Thoracic aorta endothelial cell (primary cell): ENCODE results near the gene RC3H1. TPM values are rescaled to one million over a fixed set of nuclear protein-coding genes. Genes with fewer than 3 reads are reported as not detected.

Experiments used
- small RNA-seq: library from RNA; depleted of rRNA; stranded (forward); fragments of <200 nt; gene quantifications from one replicate; pipeline ENCODE3, GENCODE V24; 2012
- total RNA-seq: library from RNA; depleted of rRNA; stranded (reverse); fragments of >200 nt; gene quantifications from 2 replicates; pipeline ENCODE4 v1.2.3, GENCODE V29; 2012

RC3H1 gene, protein sequence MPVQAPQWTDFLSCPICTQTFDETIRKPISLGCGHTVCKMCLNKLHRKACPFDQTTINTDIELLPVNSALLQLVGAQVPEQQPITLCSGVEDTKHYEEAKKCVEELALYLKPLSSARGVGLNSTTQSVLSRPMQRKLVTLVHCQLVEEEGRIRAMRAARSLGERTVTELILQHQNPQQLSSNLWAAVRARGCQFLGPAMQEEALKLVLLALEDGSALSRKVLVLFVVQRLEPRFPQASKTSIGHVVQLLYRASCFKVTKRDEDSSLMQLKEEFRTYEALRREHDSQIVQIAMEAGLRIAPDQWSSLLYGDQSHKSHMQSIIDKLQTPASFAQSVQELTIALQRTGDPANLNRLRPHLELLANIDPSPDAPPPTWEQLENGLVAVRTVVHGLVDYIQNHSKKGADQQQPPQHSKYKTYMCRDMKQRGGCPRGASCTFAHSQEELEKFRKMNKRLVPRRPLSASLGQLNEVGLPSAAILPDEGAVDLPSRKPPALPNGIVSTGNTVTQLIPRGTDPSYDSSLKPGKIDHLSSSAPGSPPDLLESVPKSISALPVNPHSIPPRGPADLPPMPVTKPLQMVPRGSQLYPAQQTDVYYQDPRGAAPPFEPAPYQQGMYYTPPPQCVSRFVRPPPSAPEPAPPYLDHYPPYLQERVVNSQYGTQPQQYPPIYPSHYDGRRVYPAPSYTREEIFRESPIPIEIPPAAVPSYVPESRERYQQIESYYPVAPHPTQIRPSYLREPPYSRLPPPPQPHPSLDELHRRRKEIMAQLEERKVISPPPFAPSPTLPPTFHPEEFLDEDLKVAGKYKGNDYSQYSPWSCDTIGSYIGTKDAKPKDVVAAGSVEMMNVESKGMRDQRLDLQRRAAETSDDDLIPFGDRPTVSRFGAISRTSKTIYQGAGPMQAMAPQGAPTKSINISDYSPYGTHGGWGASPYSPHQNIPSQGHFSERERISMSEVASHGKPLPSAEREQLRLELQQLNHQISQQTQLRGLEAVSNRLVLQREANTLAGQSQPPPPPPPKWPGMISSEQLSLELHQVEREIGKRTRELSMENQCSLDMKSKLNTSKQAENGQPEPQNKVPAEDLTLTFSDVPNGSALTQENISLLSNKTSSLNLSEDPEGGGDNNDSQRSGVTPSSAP
- total RNA-seq = 39.6 and 42.1 TPM in 2 replicates

DNA sequence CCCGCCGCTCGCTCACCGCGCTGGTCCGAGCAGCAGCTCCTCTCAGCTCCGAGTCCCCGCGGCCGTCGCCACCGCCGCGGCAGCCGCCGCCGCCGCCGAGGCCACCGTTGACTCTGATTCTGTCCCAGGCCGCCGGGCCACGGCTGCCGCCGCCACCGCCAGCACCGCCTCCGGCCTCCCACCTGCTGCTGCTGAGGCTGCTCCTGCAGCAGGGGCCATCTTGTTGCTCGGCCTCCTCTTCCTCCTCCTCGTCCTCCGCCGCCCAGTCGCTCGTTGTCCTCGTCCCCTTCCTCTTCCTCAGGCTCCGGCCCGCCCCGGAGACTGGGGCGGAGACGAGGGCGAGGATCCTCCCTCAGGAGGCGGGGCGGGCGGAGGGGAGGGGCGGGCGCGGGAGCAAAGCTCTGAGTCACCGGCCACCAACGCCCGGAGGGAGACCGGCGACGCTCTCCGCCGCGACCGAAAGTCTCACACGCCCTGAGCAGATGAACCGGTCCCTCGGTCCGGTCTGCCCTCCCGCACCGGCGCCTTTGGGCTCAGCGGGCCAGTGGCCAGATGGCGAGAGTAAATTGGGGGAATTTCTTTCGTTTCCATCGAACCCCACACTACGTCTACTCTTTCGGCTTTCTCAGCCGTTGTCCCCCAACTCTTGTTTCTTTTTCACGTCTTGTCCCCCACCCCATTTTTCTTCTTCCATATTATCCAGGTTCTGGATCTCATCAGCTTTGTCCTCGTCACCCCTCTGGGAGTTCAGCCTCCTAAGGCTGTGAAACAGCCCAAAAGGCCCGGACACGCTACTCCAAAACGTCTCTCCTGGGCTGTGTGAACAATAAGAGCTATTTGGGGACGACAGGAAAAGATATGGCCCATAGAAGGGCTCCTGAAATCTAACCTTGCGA is at the start of gene RC3H1:
Gene RC3H1, minus strand, starts transcription at position 278 of the 896 bp plus-strand sequence. CDS start 29,372 bp downstream, outside the sequence.

DNA sequence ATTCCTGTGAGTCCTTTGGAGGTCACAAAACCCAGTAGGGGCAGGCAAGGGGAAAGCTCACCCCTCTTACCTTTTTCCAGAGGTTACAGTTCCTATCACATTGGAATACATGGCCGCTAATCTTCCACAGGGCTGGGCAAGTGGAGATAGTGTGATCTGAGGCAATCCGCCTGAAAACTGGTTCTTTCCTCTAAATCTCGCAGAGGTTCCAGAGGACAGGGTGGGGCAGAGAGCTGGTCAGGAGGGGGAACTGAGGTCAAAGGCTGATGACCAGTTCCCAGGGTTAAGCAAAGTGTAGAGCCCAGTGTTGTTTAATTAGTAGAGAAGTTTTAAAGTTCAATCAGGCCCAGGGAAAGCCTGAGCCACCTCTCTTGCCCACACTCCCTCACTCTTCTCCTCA is 105.0 kb downstream of the RC3H1 start, which contains the start of gene SERPINC1:
Gene SERPINC1, minus strand, starts transcription at position 179 of the 400 bp plus-strand sequence. Its CDS starts 68 bp downstream, at position 111.

Small RNA genes within 50 kb of the gene (small RNA-seq; reads per million reads assigned to genes)
- gene RNA5SP67 = not detected
- not detected for gene RNA5SP68

Other genes starting within 250 kb of the RC3H1 start
- 53.9 and 59.5 TPM in 2 replicates for gene DARS2, start 197.7 kb downstream of the RC3H1 start, total RNA-seq
- gene CENPL, start 197.5 kb downstream of the RC3H1 start, total RNA-seq = 26.6 and 35.8 TPM in 2 replicates
- gene GAS5, start 154.4 kb downstream of the RC3H1 start, total RNA-seq = 362 and 423 TPM in 2 replicates
- 5.0 and 6.8 TPM in 2 replicates for gene ZBTB37, start 154.0 kb downstream of the RC3H1 start, total RNA-seq
- gene SERPINC1, start 105.0 kb downstream of the RC3H1 start, total RNA-seq = not detected in 2 replicates
- gene RABGAP1L, start 137.2 kb upstream of the RC3H1 start, total RNA-seq = 36.3 and 39.2 TPM in 2 replicates